HG03280 (cell line): ENCODE data around the gene FXYD5.

Experiments
- ATAC-seq: cut with Tn5 transposase; IDR thresholded peaks from one replicate; pipeline ENCODE4 v1.9.1; 2021; ENCODE audit warnings: mild to moderate bottlenecking, moderate library complexity; ENCODE audit not compliant: unreplicated experiment

Gene FXYD5

DNA sequence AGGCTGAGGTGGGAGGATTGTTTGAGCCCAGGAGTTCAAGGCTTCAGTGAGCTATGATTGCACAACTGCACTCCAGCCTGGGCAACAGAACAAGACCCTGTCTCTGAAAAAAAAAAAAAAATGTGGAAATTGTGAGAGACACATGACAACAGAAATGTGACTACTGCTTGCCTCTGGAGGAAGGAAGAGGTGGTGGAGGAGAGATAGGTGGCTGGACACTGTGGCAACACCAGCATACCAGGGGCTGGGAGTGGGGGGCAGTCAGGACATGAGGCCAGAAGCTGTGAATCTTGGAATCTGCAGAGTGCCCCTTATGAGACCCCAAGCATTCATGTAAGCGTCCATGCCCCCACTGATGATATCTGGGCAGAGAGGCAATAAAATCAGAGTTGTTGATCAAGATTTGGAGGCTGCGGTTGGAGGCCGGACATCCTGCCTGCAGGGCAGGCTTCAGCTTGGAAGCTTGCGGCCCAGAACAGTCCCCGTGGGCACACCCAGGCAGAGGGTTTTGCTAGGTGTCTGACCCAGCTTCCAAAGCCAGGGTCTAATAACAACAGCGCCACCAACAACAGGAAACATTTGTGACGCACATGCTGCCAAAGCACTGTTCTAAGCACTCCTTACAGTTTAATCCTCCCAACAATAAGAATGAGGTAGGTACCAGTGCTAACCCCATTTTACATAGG lies 57.2 kb downstream of the FXYD5 start:
- ATAC-seq, result no peak

DNA sequence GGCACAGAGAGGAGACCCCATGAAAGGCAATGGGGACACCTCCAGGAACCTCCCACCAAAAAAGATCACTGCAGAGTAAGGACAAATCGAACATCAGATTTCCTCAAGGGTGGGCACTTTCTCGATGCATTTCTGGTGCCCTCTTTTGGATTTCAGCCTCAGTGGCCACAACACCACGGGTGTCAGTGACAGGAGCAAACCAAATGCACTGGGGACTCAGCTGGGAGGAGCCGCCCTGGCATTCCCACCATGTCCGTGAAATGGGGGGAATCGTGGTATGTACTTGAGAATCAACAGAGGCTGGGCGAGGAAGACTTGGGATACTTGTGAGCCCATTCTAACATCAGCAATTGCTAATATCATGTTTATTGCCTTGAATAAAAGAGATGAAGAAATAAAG lies 57.7 kb downstream of the FXYD5 start:
- ATAC-seq, result no peak

DNA sequence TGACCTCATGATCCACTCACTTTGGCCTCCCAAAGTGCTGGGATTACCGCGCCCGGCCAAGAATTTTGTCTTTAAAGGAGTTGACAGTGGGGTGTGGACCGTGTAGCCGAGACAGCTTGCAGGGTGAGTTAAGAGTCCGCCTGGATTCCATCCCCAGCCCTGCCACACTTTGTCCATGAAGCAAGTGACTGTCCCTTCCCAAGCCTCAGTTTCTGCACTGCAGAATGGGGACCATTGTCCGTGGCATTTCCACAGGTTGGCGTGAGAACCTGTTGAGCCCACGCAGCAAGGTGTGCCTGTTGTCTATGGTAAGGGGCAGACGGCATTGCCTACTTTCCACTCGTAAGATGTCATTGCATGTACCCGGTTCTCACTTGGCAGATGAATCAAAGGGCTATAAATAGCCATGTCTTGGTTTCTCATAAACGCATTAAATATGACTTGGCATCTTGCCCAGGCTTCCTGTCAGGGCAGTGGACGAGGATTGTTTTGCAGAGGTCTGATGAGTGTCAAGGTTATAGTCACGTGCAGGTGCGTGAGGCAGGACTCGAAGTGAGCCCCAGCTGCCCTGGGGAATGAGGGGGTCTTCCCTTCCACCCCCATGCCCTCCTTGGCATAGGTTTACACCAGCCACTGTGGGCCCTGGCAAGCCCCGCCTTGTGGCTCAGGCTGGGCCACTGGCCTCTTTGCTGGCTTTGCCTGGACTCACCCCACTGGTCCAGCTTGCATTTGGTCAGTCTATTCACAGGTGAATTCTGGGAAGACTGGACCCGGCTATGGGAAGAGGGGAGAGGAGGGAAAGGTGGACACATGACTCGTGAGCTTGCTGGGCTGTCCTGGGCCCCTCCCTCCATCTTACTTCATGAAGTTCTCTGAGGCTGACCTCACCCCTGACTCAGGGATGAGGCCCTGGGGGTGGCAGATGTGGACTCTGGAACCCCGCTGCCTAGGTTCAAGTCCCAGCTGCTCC lies 59.4 kb downstream of the FXYD5 start:
- no peak for ATAC-seq

DNA sequence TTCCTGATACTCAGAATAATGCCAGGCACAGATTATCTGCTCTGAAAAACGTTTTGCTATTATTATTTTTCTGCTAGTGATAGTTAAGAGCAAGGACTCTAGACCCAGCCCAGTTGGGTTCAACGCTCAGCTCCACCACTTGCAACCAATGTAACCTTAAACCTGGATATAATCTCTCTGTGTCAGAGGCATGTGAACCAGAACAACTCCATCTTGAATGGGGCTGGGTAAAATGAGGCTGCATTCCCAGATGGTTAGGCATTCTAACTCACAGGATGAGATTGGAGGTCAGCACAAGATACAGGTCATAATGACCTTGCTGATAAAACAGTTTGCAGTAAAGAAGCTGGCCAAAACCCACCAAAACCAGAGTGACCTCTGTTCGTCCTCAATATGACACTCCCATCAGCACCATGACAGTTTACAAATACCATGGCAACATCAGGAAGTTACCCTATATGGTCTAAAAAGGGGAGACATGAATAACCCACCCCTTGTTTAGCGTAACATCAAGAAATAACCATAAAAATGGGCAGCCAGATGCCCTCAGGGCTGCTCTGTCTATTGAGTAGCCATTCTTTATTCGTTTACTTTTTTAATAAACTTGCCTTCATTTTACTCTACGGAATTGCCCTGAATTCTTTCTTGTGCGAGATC lies 60.4 kb downstream of the FXYD5 start:
- ATAC-seq, result no peak

DNA sequence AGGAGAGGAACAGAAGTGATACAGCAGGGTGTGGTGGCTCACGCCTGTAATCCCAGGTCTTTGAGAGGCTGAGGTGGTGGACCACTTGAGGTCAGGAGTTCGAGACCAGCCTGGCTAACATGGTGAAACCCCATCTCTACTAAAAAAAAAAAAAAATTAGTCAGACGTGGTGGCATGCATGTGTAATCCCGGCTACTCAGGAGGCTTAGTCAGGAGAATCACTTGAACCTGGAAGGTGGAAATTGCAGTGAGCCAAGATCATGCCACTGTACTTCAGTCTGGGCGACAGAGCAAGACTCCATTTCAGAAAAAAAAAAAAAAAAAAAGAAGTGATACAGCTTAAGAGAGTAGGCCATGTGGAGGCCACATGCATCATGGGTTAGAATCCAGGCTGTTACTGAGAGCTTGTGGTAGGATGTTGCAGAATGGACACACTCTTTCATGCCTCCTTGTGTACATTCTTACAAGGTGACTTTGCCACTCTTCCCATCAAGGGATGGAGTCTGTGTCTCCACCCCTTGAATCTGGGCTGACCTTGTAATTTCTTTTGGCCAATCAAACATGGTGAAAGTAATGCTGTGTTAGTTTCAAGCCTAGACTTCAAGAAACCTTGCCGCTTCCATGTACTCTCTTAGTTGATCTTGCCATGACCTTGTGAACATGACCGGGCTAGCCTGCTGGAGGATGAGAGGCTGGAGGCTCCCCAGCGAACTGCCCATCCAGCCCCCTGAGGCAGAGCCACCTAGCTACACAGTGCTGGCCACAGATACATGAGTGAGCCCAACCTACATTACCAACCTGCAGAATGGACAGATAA lies 61.7 kb downstream of the FXYD5 start:
- no peak for ATAC-seq

DNA sequence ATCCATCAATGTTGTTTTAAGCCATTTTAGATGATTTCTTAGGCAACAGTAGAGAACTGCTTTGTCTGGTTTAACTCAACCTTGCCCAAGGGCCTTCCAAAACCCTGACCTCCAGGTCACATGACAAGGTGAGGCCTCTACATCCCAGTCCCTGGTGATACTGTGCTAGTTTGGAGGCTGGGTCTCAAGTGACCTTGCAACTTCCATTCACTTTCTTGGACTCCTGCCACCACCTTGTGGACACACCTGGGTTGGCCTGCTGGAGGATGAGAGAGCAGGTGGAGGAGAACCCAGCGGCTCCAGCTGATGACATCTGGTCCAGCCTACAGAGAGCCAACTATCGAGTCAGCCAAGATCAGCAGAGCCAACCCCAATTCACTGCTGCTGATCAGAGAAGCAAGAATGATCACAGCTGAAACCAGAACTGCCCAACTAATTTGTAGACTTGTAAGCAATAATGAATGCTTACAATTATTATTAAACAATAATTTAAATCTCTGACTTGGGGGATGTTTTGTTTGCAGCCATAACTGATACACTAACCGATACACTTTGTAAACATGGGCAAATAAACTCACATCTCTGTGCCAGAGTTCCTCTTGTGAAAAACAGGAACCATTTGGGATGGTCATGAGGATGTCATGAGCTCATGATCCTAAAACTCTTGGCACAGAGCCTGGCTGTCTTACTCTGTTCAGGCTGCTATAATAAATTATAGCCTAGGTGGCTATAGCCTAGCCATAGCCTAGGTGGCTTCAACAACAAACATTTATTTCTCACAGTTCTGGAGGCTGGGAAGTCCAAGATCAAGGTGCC lies 62.5 kb downstream of the FXYD5 start:
- no peak for ATAC-seq

DNA sequence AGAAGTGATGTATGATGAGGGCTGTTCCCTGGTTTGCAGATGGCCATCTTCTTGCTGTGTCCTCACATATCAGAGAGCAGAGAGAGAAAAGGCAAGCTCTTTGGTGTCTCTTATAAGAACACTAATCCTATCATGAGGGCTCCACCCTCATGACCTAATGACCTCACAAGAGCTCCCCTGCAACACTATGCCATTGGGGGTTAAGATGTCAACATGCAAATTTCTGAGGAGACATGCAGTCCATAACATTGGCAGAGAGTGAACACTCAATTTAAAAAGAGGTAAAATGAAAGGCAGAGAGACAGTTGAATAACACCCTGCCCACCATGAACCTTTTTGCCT lies 63.1 kb downstream of the FXYD5 start:
- no peak for ATAC-seq

DNA sequence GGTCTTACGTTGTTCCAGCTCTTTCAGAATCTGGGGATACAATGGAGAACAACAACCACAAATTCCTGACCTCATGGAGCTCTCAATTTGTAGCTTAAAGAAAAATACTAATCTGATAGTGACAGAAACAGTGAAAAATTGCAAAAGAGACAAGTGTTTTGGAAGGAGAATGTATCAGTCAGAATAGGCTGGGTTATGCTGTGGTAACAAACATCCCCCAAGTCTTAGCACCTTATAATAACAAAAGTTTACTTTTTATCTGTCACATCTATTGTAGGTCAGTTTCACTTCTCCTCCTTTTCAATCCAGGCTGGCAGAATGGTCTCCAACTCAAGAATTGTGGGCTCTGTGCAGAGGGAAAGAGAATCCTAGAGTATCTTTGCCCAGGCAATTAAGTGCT lies 64.5 kb downstream of the FXYD5 start:
- no peak for ATAC-seq
